HG03280 (cell line): Measurements from ENCODE around the gene SMLR1.
"Not testable (repeated sequence)": the region's sequence is repeated elsewhere in the genome, so short reads cannot be mapped to it uniquely, and the experiment has no call there.

ENCODE experiments used
- ATAC-seq: cut with Tn5 transposase; IDR thresholded peaks from one replicate; pipeline ENCODE4 v1.9.1; 2021; ENCODE audit warnings: mild to moderate bottlenecking, moderate library complexity; ENCODE audit not compliant: unreplicated experiment

Gene SMLR1

GRCh38 chr6:130827247-130828149 lies at the start of gene SMLR1:
TSS of gene SMLR1 (plus strand) at chr6:130827406. CDS start at chr6:130827414, 8 bp downstream.
- no peak for ATAC-seq

GRCh38 chr6:130778946-130779657 lies 48.1 kb upstream of the SMLR1 start:
- ATAC-seq = no peak

- ATAC-seq = no peak
Measured at GRCh38 chr6:130779658-130780033, 47.6 kb upstream of the SMLR1 start.

GRCh38 chr6:130780122-130780521 lies 47.1 kb upstream of the SMLR1 start:
- no peak for ATAC-seq

- ATAC-seq = peak; percentile 46
Measured at GRCh38 chr6:130781557-130781956, 45.6 kb upstream of the SMLR1 start.

GRCh38 chr6:130783416-130784107 lies 43.6 kb upstream of the SMLR1 start:
- ATAC-seq = no peak

- ATAC-seq = no peak
Measured at GRCh38 chr6:130787726-130788500, 39.3 kb upstream of the SMLR1 start.

GRCh38 chr6:130788954-130789353 lies 38.3 kb upstream of the SMLR1 start:
- ATAC-seq = no peak

GRCh38 chr6:130794010-130794697 lies 33.1 kb upstream of the SMLR1 start:
- ATAC-seq = no peak

GRCh38 chr6:130794738-130795137 lies 32.5 kb upstream of the SMLR1 start:
- ATAC-seq = no peak

- no peak for ATAC-seq
Measured at GRCh38 chr6:130796313-130796905, 30.8 kb upstream of the SMLR1 start.

GRCh38 chr6:130797061-130797460 lies 30.1 kb upstream of the SMLR1 start:
- ATAC-seq = no peak

- not testable (repeated sequence) for ATAC-seq
Measured at GRCh38 chr6:130801368-130801767, 25.8 kb upstream of the SMLR1 start.

- no peak for ATAC-seq
Measured at GRCh38 chr6:130810307-130811030, 16.7 kb upstream of the SMLR1 start.

GRCh38 chr6:130811932-130812331 lies 15.3 kb upstream of the SMLR1 start:
- no peak for ATAC-seq

- no peak for ATAC-seq
Measured at GRCh38 chr6:130814506-130814905, 12.7 kb upstream of the SMLR1 start.

GRCh38 chr6:130815200-130816071 lies 11.8 kb upstream of the SMLR1 start:
- no peak for ATAC-seq

- ATAC-seq = no peak
Measured at GRCh38 chr6:130822736-130823135, 4.5 kb upstream of the SMLR1 start.
